Measurements from ENCODE around the gene MBL2.

MBL2 gene

DNA sequence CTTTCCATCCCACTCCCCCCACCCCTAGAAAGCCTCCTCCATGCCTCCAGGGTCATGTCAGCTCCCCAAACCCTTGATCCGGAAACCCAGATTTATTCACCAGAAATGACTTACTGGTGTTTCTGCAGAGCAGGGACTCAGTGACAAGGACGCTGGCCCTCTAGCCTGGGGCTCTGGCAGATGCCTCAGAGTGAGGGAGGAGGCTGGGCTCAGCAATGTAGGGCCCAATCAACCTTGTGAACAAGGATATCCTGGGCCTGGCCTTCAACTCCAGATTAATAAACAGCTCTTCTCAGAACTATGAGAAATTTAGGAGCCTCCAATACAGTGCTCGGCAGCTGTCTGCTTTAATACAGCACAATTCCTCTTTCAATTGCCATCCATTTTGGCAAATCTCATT, at the start of gene MBL2:
Gene MBL2, minus strand, starts transcription at position 162 of the 400 bp plus-strand sequence. CDS start 1,149 bp downstream, outside the sequence.
- no peak for DNase-seq

- no peak for DNase-seq
Observed at GRCh38 chr10:52820309-52820708, 47.7 kb upstream of the MBL2 start.

DNA sequence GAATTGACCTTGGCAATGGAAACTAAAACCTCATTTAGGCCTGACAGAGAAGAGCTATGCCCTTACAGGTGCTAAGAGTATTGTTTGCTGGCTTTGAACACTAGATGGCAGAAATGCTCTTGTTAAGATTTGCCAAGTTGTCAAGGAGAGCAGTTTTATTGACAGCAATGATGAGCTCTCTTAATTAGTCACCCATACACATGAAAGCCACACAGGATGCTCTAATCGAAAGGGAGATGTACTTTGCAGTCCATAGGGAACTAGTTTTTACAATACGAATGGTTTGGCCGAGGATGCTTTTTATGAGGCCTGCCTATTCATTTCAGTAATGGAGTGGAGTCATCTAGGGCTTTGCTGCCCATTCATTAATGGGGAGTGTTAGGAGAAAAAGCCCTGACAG, 45.4 kb upstream of the MBL2 start:
- DNase-seq, result no peak

DNA sequence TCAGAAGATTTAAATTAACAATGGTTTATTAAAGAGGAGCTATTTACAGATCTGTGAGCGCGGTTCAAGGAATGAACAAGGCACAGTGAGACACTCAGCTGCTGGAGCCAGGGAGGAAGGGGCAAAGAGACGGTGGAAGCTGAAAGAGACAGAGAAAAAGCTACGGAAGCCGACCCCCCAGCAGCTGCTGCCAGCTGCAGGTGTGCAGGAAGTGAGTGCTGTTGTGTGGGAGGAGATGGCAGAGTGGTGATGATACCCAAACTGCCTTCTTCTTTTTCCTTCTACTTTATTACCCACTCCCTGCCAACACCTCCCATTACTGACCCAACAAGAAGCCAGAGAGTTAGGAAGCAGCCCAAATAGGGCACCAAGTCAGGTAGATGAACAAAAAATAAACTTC, 41.9 kb upstream of the MBL2 start:
- DNase-seq, result no peak

GRCh38 chr10:52811776-52812175, 39.2 kb upstream of the MBL2 start:
- DNase-seq, result no peak

- DNase-seq, result no peak
Observed at GRCh38 chr10:52810761-52811160, 38.2 kb upstream of the MBL2 start.

DNA sequence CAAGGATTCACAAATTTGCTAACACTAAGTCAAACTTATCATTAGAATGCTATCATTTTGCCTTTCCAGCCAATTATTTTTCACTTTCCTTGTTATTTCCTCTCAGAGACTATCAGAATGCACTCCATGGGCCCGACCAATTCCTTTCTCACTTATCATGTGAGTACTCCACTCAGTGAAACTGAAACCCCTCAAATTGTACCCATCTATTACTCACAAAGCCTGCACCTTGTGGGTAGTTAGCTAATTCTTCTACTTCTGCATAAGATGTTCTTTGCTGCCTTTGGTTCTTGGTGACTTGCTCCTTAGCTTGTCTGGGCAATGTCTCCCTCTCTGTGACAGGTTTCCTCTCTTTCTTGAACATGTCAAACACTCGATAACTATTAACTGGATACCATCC, 35.2 kb upstream of the MBL2 start:
- DNase-seq, result no peak

GRCh38 chr10:52805414-52806285, 33.1 kb upstream of the MBL2 start:
- DNase-seq, result no peak

DNA sequence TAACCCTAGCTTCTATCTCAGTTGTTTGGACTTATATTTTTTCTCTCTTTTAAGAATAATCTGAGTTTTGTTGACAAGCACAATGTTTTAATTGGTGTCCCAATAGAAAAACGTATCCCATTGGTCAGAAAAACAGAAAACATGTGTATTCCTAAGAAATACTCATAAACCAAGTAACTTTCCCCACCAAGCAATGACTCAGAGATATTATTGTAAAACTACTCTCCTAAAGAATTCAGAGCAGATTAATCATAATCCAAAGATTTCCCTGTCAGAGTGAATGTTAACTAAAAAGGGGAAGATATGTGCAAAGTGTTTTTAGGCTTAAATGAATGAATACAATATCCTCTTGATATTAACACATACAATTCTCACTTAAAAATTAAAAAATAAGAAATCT, 29.4 kb upstream of the MBL2 start:
- no peak for DNase-seq

DNA sequence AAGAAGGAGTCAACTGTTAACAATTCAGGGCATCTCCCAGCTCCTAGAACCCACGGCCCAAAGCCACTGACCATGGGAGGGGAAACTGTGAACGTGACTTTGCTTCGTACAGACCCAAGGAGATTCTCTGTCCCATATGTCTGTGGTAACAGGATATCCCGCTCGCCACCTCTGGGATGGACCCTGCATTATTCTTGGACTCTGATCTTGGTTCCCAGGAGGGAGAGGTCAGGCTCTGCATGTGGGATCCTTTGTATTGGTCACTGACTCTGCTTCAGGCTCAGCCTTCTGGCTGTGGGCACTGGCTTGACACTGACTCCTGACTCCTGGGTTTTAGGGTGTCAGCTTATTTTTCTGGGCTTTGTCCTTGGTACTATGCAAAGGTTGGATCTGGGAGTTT, 13.5 kb upstream of the MBL2 start:
- DNase-seq, result no peak

DNA sequence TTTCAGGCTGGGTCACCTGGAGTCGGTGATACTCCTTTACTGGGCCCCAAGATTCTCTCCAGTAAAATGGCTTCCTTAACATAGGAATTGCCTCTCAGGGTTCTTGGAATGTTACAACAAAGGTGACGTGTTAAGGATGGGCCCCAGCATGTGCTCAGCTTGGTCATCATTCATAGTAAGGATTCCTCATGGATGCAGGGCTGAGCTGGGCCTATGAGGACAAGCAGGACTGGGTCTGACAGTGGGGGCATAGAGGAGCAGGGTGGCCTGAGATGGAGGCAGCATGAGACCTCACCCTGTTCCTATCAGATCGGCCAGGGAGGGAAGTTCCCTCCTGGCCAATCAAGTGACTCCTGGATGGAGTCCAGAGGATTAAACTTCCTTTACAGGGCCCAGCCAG, 12.8 kb upstream of the MBL2 start:
- no peak for DNase-seq

DNA sequence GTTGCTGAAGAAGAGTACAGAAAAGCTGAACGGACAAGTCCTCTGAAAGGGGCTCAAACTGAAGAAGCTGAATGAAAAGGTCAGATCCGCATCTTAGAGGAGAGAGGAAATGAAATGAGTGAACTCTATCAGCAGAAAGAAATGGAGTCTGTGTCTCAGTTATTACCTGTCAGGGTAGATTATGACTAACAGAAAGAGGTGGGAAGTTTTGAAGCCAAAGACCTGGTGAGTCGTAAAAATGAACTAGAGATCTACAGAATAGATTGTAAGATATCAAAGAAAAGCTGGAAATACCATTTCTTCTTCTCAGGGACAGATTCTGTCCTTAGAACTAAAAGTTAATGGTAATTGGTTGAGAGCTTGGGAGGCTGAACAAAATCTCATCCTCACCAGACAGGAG, 11.1 kb upstream of the MBL2 start:
- no peak for DNase-seq

DNA sequence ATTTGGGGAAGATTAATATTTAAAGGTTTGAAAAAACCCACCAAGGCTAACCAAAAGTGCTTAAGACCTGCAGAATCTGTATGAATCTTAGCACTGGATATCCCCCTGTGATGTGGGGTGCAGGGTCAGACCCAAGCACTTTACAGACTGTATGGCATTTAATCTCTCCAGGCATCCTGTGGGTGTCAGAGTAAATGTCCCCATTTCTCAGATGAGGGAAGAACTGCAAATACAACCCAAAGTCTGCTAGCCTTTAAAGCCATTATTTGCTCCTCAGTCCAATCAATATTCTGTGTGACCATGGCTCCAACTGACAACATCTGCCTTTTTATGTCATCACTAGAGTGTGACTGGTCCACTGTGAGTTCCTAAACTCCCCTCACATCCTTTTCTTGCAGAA, 10.0 kb upstream of the MBL2 start:
- no peak for DNase-seq

- DNase-seq, result no peak
Observed at GRCh38 chr10:52780391-52781155, 8.0 kb upstream of the MBL2 start.

DNA sequence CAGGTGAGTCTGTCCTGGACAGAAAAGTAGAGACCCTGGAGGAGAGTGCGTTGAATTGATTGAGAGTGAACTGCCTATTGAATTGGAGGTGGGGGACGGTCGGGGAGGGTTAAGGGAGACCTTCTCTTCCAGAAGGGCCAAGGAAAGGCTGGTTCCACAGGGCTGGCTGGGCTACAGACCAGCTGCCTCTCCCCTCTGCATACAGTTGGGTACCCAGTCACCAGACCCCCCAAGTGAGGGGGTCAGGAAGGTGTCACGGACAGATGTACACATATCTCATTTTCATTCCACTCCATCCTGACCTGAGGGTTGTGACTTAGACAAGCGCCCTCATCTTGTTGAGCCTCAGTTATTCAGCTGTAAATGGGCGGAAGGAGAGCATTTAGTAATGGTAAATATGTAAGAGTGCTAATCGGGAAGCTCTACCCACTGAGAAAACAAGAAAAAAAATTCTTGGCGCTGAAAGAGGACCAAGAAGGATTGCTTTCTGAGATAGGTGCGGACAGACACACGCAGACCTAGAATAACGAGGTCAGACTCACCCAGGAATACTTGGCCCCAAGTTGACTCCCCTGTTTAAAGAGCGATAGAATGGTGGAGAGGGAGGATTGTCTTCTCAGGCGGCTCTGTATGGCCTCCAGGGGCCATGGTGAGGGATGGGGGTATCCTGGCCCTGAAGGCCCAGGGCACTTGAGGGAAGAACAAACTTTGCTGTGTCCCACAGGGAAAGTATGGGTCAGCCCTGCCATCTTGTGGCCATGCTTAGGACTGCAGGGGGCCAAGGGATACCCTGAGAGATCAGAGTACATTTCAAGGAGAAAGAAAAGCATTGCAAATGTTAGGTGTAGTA, 7.2 kb upstream of the MBL2 start:
- DNase-seq, result peak; percentile 2

- DNase-seq, result no peak
Observed at GRCh38 chr10:52778511-52779392, 6.2 kb upstream of the MBL2 start.

DNA sequence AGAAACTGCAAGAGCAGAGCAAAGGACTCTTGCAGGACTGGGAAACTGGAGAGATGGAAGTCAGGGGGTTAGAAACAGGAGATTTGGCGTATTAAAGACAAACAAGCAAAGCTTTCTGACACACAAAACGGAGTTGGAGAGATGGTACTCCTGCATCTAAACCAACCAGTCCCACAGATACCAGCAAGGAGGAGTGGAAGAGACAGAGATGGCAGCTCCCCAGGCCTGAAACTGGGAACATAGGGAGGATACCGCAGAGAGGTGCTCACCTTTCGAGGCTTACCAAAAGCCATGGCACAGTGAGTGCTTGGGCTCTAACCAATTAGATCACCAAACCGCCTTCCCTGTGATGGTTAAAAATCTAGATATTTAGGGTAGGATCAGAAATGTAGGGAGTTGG, 4.8 kb upstream of the MBL2 start:
- DNase-seq, result no peak

- DNase-seq, result no peak
Observed at GRCh38 chr10:52776471-52776903, 3.9 kb upstream of the MBL2 start.

- no peak for DNase-seq
Observed at GRCh38 chr10:52775132-52775647, 2.6 kb upstream of the MBL2 start.

GRCh38 chr10:52774600-52775106, 2.1 kb upstream of the MBL2 start:
- no peak for DNase-seq

DNA sequence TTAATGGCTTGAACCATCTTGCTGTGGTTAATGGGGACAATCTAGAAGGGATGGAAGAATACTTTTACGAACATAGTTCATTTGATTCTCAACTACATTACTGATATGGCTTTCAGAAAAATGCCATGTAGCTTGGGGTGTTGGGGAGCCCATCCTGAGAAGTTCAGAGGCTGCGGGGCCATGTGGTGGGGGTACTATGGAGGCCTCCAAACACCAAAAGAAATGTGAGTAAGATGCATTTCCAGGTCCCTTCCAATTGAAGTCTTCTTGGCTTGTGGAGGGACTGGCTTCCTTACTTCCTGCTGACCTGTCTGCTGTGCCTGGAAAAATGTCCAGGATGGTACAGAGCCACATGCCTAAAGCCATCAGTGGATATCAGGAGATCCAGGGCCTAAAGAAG, 1.6 kb upstream of the MBL2 start:
- DNase-seq, result no peak

Data from NCI-H526 treated with DMSO at 0.1 percent for 48 hours (cell line).